ENCODE results near the gene NRXN3. TPM values are rescaled to one million over a fixed set of nuclear protein-coding genes. Genes with fewer than 3 reads are reported as not detected.

Gene NRXN3
- total RNA-seq, 4 donors from 2014 or later: 0.04 to 0.16 TPM; not detected in 2

GRCh38 chr14:79614448-79614847 lies 1444.3 kb downstream of the NRXN3 start:
- TF ChIP-seq CTCF (IDR thresholded peaks at IDR 0.05 in 4 of 5, conservative IDR thresholded peaks at IDR 0.05 in 1 of 5) (no peak), POLR2A (IDR thresholded peaks at IDR 0.05) (no peak)
- in situ Hi-C loops (cut with MboI; ENCODE audit: low sequenced_read_pairs in 4 of 4) (no loop called here), intact Hi-C loops (cut with DNase I; ENCODE audit: low total_unique reads) (no loop called here)
- DNase-seq (no peak), ATAC-seq (no peak)
- H3K27me3 ChIP-seq: no peaks in the 10 kb centered on the region
- no peak overlapping the region for H3K27ac ChIP-seq
- no peaks in the 10 kb centered on the region for H3K9me3 ChIP-seq
- H3K4me1 ChIP-seq: no peaks in the 10 kb centered on the region
- H3K36me3 ChIP-seq: no peaks in the 10 kb centered on the region
- H3K4me3 ChIP-seq: no peak overlapping the region

- in situ Hi-C loops (cut with MboI; ENCODE audit: low sequenced_read_pairs in 4 of 4): no loop called here
Measured at GRCh38 chr14:79627058-79627457, 1456.9 kb downstream of the NRXN3 start.

GRCh38 chr14:79629411-79630287 lies 1459.5 kb downstream of the NRXN3 start:
- H3K4me3 ChIP-seq: no peak overlapping the region
- H3K27me3 ChIP-seq: no peaks in the 10 kb centered on the region
- no peaks in the 10 kb centered on the region for H3K9me3 ChIP-seq
- intact Hi-C loops (cut with DNase I; ENCODE audit: low total_unique reads) (no loop called here), in situ Hi-C loops (cut with MboI; ENCODE audit: low sequenced_read_pairs in 4 of 4) (no loop called here)
- TF ChIP-seq POLR2A (IDR thresholded peaks at IDR 0.05): no peak
- TF ChIP-seq CTCF (IDR thresholded peaks at IDR 0.05 in 4 of 5, conservative IDR thresholded peaks at IDR 0.05 in 1 of 5): no peak
- H3K27ac ChIP-seq: no peak overlapping the region
- H3K4me1 ChIP-seq: no peaks in the 10 kb centered on the region
- H3K36me3 ChIP-seq: no peaks in the 10 kb centered on the region
- DNase-seq (no peak), ATAC-seq (no peak)

More at GRCh38 chr14:79627058-79627457, 1456.9 kb downstream of the NRXN3 start:
- Histone ChIP-seq H3K27me3 (no peaks in the 10 kb centered on the region), H3K4me1 (no peaks in the 10 kb centered on the region), H3K36me3 (no peaks in the 10 kb centered on the region), H3K4me3 (no peak overlapping the region), H3K9me3 (no peaks in the 10 kb centered on the region), H3K27ac (no peak overlapping the region)
- intact Hi-C loops (cut with DNase I; ENCODE audit: low total_unique reads): no loop called here
- no peak for TF ChIP-seq POLR2A (IDR thresholded peaks at IDR 0.05)
- ATAC-seq: no peak
- DNase-seq: no peak

- no peak overlapping the region for H3K27ac ChIP-seq
- no peak overlapping the region for H3K4me3 ChIP-seq
- H3K4me1 ChIP-seq: no peaks in the 10 kb centered on the region
- in situ Hi-C loops (cut with MboI; ENCODE audit: low sequenced_read_pairs in 4 of 4): no loop called here
- no peak for TF ChIP-seq POLR2A (IDR thresholded peaks at IDR 0.05)
- no peak for TF ChIP-seq CTCF (IDR thresholded peaks at IDR 0.05 in 4 of 5, conservative IDR thresholded peaks at IDR 0.05 in 1 of 5)
- no peak for DNase-seq
- no peak for ATAC-seq
- H3K27me3 ChIP-seq: no peaks in the 10 kb centered on the region
- intact Hi-C loops (cut with DNase I; ENCODE audit: low total_unique reads): no loop called here
- no peaks in the 10 kb centered on the region for H3K36me3 ChIP-seq
- H3K9me3 ChIP-seq: no peaks in the 10 kb centered on the region
Measured at GRCh38 chr14:79630288-79630960, 1460.3 kb downstream of the NRXN3 start.

GRCh38 chr14:79631276-79631675 lies 1461.1 kb downstream of the NRXN3 start:
- Histone ChIP-seq H3K9me3 (no peaks in the 10 kb centered on the region), H3K27me3 (no peaks in the 10 kb centered on the region), H3K36me3 (no peaks in the 10 kb centered on the region), H3K4me3 (no peak overlapping the region), H3K4me1 (no peaks in the 10 kb centered on the region), H3K27ac (no peak overlapping the region)
- TF ChIP-seq POLR2A (IDR thresholded peaks at IDR 0.05): no peak
- DNase-seq (no peak), ATAC-seq (no peak)
- in situ Hi-C loops (cut with MboI; ENCODE audit: low sequenced_read_pairs in 4 of 4) (no loop called here), intact Hi-C loops (cut with DNase I; ENCODE audit: low total_unique reads) (no loop called here)
